CD4-positive, alpha-beta T cell treated with Interleukin-10 for 1 hour (primary cell): Measurements from ENCODE around the gene SLMAP.

Experiments used
- DNase-seq: peaks from one replicate; pipeline ENCODE4 v3.0.0-alpha.2; 2020

Gene SLMAP

DNA sequence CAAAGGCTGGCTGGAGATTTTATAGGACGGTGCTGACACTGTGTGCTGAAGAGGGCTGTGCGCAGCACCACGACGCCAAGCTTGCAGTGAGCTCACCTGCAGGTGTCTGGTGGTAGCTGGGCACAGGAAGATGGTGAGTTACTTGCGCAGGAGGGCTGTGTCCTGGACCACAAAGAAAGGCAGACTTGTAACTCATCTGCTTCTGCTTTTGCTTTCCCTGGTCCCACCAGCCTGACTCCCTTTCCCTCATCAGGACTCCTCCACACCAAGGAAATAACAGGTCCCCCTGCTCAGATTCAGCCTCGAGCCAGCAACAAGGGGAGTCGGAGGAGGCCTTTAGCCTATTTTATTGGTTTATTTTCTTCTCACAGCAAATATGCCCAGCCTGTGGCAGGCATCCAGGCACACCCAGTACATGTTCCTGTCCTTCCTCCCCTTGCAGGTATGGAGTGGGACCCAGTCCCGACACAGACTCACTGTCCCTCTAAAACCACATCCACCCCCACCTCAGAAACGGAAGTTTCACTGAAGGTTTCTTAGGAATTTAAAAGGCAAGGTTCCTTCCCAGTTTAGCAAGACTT lies 216.5 kb downstream of the SLMAP start:
- no peak for DNase-seq

DNA sequence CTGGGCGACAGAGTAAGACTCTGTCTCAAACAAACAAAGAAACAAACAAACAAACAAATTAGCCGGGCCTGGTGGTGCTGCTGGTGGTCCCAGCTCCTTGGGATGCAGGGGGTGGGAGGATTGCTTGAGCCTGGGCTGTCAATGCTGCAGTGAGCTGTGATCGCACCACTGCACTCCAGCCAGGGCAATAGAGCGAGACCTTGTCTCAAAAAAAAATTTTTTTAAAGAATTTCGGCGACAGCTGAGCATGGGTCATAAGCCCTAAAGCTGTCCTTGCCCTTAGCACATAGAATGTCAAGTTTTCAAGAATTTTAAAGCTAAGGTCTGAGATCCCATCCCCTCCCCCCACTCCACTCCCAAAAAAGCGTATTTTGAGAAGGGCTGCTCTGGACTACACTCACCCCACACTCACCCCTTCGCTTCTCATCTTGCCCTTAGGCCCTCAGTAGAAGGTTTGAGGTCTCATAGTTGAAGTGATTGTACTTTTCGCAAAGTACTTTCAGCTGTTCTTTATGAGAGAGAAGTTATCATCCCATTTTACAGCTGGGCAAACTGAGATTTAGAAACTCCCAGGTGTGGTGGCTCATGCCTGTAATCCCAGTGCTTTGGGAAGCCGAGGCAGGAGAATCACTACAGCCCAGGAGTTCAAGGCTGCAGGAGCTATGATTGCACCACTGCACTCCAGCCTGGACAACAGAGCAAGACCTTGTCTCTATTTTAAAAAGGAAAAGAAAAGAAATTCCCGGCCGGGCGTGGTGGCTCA lies 217.8 kb downstream of the SLMAP start:
- DNase-seq = no peak

DNA sequence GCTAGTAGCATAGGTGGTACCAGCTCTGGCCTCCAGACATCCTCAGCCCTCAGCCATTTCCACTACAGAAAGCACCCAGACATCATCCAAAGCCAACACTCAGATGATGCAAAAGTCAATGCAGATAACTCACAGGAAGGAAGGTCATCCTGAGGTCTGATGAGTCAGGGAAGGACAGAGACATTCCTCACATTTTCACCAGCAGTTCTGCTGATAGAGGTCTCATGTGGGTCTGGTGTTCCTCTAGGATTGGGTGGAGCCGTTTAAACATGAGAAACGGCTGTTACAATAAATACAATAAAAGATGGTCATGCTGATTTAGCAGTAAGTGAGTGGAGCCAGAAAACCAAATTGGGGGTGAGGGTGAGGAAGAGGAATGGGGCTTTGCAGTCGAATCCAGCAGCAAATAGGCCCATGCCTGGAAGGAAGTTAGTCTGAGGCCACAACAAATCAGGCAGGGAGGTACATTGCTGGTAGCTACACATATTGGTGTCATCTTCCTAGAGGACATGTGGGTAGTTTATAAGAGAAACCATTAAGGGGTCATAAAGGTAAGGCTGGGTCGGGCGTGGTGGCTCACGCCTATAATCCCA lies 218.8 kb downstream of the SLMAP start:
- no peak for DNase-seq

- no peak for DNase-seq
These were observed 221.7 kb downstream of the SLMAP start for GRCh38 chr3:57977818-57978235.

GRCh38 chr3:57978316-57978715 lies 222.2 kb downstream of the SLMAP start:
- DNase-seq = no peak
